ACC112 (cell line): ENCODE results near the gene NAA10.
"Not testable (repeated sequence)": the region's sequence is repeated elsewhere in the genome, so short reads cannot be mapped to it uniquely, and the experiment has no call there.

Experiments used
- H2AFZ ChIP-seq: fragments of 200-600 bp; sonication (generic); one replicate; pipeline ENCODE4 v1.6.0; 2017; ENCODE audit warnings: antibody characterized with exemption, low read length; ENCODE audit not compliant: unreplicated experiment
- H3K27ac ChIP-seq: fragments of 200-600 bp; sonication (generic); 2 replicates; pipeline ENCODE4 v1.5.1; 2014; ENCODE audit warnings: low read depth, mild to moderate bottlenecking, antibody characterized with exemption, low read length, moderate library complexity
- H3K27me3 ChIP-seq: fragments of 200-600 bp; sonication (generic); 2 replicates; pipeline ENCODE4 v1.6.1; 2014; ENCODE audit warnings: mild to moderate bottlenecking, antibody characterized with exemption, low read length, moderate library complexity, mixed read lengths; ENCODE audit not compliant: insufficient read depth
- H3K36me3 ChIP-seq: fragments of 200-600 bp; sonication (generic); 2 replicates; pipeline ENCODE4 v1.6.1; 2016; ENCODE audit warnings: mild to moderate bottlenecking, antibody characterized with exemption, low read length, moderate library complexity, mixed read lengths; ENCODE audit not compliant: insufficient read depth
- H3K4me1 ChIP-seq: fragments of 200-600 bp; sonication (generic); one replicate; pipeline ENCODE4 v1.6.1; 2016; ENCODE audit warnings: low read length, mixed read lengths; ENCODE audit not compliant: insufficient read depth, unreplicated experiment, control insufficient read depth
- H3K4me3 ChIP-seq: fragments of 200-600 bp; sonication (generic); 2 replicates; pipeline ENCODE4 v1.5.1; 2014; ENCODE audit warnings: mild to moderate bottlenecking, low read depth, low read length
- H3K79me2 ChIP-seq: fragments of 200-600 bp; sonication (generic); one replicate; pipeline ENCODE4 v1.6.0; 2016; ENCODE audit warnings: low read length; ENCODE audit not compliant: control insufficient read depth, unreplicated experiment, insufficient read depth

Gene NAA10

DNA sequence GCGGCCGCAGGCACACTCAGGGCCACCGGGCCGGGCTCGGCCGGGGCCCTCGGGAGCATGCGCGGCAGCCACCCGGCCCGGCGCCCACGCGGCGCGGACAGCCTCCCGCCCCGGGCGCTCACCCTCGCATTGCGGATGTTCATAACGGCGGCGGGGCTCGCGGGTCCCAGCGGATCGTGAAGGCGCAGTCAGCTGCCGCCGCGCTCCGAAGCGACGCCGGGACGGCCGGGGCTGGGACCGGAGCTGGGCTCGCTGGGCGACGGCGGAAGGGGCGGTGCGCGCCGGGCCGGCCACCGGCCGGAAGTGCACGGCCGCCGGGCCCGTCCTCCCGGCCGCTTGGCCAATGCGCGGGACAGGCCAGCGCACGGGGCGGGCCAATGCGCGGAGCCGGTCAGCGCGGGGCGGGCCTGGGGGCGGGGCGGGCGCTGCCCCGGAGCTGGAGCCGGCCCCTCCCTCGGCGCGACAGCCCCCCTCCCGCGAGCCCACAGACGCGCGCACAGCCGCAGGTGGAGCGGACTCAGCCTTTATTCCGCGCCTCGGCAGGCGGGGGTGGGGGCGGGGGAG, at the start of gene NAA10:
Gene NAA10 (minus strand): TSS at position 276 of the 564 bp plus-strand sequence. CDS start 133 bp downstream, at position 143.
- Histone ChIP-seq H3K27ac (peak within 1 kb of the TSS; percentile 19; the same call in 1 of the 2 replicates), H3K36me3 (no peaks in the 10 kb centered on the region), H2AFZ (no peak within 1 kb of the TSS), H3K27me3 (no peaks in the 10 kb centered on the region), H3K4me3 (peak within 1 kb of the TSS; percentile 90), H3K4me1 (peaks cover 3% of the 10 kb centered on the region), H3K79me2 (peaks cover 16% of the 10 kb centered on the region)

DNA sequence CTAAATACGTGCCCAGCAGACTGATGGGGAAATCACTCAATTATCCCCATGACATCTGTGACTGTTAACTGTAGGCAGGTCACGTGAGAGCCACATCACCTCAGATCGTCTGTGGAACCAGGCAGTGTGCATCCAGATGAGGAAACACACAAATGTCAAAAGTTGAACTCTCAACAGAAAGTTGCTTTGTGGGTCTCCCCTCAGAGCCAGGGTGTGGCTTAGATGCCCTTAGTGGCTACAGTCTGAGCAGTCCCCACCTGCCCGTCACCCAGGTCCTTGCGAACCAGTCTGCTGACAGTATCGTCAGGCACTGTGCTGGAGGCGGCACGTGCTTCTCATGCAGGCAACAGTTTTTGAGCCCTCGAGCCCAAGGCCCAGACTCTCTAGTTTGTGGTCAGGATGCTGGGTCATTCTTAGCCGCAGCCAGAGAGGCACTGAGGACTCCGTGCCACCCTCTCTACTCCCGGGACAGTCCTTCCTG, 48.5 kb upstream of the NAA10 start:
- Histone ChIP-seq H3K27ac (no peak overlapping the region), H3K79me2 (no peaks in the 10 kb centered on the region), H3K4me1 (no peaks in the 10 kb centered on the region)

DNA sequence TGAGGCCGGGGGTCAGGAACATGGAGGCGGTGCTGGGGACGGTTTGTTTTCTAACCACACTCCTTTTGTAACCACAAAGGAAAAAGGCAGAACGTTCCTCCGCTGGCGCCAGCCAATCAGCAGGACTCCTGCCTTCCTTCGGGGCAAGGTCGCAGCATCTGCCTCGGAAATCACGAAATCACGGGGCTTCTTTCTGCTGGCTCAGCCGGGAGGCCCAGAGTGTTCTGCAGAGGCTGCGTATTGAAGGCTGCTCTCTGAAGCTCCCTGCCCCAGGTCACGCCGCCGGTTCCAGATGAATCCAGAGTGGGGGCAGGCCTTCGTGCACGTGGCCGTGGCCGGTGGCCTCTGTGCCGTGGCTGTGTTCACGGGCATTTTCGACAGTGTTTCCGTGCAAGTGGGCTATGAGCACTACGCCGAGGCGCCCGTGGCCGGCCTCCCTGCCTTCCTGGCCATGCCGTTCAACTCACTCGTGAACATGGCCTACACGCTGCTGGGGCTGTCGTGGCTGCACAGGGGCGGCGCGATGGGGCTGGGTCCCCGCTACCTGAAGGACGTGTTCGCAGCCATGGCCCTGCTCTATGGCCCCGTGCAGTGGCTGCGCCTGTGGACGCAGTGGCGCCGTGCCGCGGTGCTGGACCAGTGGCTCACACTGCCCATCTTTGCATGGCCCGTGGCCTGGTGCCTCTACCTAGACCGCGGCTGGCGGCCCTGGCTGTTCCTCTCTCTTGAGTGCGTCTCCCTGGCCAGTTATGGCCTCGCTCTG, 47.1 kb upstream of the NAA10 start:
- no peak overlapping the region for H3K4me3 ChIP-seq
- no peaks in the 10 kb centered on the region for H3K36me3 ChIP-seq
- no peaks in the 10 kb centered on the region for H3K79me2 ChIP-seq
- H2AFZ ChIP-seq, result no peak overlapping the region
- H3K27ac ChIP-seq, result no peak overlapping the region
- H3K4me1 ChIP-seq, result no peaks in the 10 kb centered on the region
- H3K27me3 ChIP-seq, result no peaks in the 10 kb centered on the region

More for the DNA sequence above, 48.5 kb upstream of the NAA10 start:
- H2AFZ ChIP-seq, result no peak overlapping the region
- H3K36me3 ChIP-seq, result no peaks in the 10 kb centered on the region
- no peaks in the 10 kb centered on the region for H3K27me3 ChIP-seq
- H3K4me3 ChIP-seq, result no peak overlapping the region

DNA sequence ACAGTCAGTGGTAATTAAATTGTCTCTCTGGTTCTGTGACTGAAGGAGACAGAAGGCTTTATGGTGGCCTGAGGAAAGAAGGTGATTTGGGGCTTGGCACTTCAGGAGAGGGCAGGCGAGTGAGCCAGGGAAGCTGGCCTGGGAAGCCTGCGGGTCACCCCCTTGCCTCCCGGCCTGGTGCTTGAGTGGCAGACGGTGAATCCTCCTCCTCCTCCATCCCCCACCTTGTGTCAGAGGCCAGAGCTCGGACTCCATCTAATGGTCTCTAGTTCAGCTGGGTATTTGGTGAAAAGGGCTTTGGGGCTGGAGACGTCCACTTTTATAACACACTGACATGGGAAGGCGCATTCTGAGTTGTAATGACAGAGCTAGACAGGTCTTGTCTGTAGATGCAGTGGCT, 46.4 kb upstream of the NAA10 start:
- Histone ChIP-seq H3K4me3 (no peak overlapping the region), H3K36me3 (no peaks in the 10 kb centered on the region), H3K4me1 (no peaks in the 10 kb centered on the region), H3K79me2 (no peaks in the 10 kb centered on the region), H2AFZ (no peak overlapping the region), H3K27ac (no peak overlapping the region), H3K27me3 (no peaks in the 10 kb centered on the region)

DNA sequence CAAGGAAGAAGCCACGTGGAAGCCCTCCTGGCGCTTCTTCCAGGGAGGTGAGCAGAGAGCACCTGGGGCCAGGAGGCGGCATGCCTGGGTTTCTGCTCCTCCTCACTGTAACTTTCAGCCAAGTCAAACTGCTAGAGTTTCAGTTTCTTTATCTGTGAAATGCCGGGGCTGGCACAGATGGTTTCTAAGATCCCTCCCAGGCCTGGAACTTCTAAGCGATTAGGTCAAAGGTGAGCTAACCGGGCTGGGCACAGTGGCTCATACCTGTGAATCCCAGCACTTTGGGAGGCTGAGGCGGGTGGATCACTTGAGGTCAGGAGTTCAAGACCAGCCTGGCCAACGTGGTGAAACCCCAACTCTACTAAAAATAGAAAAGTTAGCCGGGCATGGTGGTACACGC, 45.6 kb upstream of the NAA10 start:
- H3K4me3 ChIP-seq, H3K27me3 ChIP-seq, H3K4me1 ChIP-seq, H3K36me3 ChIP-seq, H3K79me2 ChIP-seq, H2AFZ ChIP-seq, H3K27ac ChIP-seq: not testable (repeated sequence)

DNA sequence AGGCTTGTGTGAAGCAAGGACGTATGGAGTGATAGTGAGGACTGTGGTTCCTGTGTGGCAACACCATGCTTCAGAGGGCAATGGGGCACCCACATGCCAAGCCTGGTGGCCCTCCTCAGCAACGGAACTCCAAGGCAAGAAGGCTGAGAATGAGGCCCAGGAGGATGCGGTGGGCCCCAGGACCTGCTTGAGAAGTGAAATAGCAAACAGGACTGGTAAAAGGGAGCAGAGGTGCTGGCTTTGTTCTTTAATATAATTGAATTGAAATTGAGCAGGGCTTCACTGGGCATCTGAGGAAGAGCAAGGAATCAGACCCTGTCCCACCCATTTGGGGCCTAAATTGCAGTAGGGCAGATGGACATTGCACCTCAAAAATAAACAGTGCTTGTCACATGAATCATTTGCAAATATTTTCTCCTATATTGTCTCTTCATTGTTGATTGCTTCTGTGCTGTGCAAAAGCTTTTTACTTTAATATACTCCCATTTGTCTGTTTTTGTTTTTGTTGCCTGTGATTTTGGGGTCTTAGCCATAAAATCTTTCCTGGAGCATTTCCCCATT, 40.0 kb upstream of the NAA10 start:
- peaks cover 13% of the 10 kb centered on the region for H3K4me1 ChIP-seq
- H3K36me3 ChIP-seq, result no peaks in the 10 kb centered on the region
- no peak overlapping the region for H3K4me3 ChIP-seq
- H3K27ac ChIP-seq, result no peak overlapping the region
- peaks cover 17% of the 10 kb centered on the region for H3K79me2 ChIP-seq
- H3K27me3 ChIP-seq, result no peaks in the 10 kb centered on the region
- H2AFZ ChIP-seq, result no peak overlapping the region

DNA sequence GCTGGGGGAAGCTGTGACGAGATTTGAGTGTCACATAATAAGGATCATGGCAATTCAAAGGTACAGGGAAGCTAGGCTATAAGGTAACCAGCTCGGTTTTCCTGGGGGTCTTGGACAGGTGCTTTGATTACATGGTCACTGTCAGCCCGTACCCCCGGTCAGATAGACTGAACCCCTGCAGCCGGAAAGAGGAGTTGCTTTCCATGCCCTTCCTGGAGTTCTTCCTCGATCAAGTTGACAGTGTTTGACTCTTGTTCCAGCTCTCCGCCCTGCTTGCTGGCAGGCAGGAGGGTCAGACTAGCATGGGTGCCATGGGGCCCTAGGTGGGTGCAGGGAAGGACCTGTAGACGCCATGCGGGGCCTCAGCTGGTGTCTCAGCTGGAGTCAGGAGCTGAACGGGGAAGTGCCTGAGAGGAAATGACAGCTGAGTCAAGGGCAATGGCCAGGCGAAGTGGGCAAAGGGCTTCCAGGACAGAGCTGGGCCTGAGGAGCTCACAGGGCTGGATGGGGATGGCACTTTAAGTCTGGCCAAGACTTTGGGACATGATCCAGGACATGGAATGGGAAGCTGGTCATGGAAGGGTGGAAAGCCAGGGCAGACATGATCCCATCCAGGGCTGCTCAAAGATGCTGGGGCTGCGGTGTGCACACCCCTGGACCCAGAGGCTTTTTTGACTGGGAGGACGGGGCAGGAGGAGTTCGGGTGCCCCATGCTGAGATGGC, 39.3 kb upstream of the NAA10 start:
- Histone ChIP-seq H3K4me1 (peaks cover 13% of the 10 kb centered on the region), H3K79me2 (peaks cover 24% of the 10 kb centered on the region), H3K27ac (peak overlapping the region; percentile 99), H2AFZ (no peak overlapping the region), H3K27me3 (no peaks in the 10 kb centered on the region), H3K36me3 (no peaks in the 10 kb centered on the region), H3K4me3 (peak overlapping the region; percentile 86; the same call in 1 of the 2 replicates)

DNA sequence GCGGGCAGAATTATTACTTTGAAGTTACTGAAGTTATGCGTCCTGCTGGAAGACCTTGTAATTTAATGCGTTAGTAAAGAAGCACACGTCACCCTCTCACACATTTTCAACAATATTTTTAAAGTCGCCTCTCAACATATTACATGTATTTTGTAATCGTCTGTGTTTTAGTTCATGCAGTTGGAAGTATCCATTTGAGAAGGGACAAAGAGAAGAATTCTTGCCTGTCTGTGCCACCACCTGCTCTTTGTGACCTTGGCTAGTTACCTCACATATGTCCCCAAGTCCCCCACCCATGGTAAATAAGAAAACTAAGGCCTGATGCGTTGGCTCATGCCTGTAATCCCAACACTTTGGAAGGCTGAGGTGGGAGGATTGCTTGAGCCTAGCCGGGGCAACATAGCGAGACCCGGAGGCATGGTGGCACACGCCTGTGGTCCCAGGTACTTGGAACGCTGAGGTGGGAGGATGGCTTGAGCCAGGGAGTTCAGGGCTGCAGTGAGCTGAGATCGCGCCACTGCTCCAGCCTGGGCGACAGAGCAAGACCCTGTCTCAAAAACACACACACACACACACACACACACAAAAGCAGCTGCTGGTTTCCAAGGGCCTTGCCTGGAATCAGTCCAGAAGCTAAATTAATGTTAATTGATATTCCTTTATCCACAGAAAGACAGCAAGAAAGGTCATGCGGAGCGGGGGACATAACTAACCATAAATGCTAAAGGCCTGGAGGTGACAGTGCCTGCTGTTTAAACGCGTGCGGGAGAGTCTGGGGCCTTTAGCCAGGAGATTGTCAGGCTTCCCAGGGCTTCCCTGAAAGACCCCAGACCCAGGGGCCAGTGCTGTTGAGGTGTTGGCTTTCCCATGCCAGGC, 38.5 kb upstream of the NAA10 start:
- H3K36me3 ChIP-seq, result no peaks in the 10 kb centered on the region
- H3K27ac ChIP-seq, result peak overlapping the region; percentile 99
- peak overlapping the region; percentile 50 for H2AFZ ChIP-seq
- H3K27me3 ChIP-seq, result no peaks in the 10 kb centered on the region
- peaks cover 32% of the 10 kb centered on the region for H3K79me2 ChIP-seq
- H3K4me1 ChIP-seq, result peaks cover 16% of the 10 kb centered on the region
- peak overlapping the region; percentile 86 for H3K4me3 ChIP-seq

DNA sequence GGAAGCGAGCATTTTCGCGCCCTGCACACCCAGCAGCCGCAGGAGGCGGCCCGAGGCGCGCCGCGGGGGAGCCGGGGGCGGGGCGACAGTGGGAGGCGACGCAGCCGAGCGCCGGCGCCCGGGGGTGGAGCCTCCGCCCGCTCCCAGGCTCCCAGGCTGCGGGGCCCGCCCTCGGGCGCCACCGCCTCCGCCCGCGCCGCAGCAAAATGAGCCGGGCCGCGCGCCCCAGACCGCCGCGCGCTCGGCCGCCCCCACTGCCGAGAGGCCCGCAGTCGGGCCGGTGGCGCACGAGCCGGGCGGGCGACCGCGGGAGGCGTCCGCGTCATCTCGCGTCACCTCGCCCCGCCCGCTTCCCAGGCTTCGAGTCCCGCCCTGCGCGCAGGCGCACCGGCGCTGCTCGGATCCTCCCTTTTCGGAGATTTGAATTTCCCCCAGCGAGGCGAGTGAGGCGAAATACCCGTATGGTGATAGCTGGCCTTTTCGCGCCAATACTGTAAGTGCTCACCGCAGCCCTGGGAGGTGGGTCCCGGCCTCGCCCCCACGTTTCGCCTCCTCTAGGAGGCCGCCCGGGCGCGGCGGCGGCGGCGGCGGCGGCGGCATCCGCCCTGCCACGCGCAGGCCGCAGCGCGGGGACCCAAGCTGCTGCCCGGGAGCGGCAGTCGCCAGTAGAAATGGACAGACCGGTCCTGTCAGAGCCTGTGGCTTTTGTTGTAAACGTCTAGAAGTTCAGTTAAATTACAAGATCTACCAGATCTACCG, 37.7 kb upstream of the NAA10 start, which contains the start of gene TMEM187:
Gene TMEM187 (plus strand): TSS at position 387 of the 759 bp plus-strand sequence. CDS start 9,309 bp downstream, outside the sequence.
- H3K79me2 ChIP-seq, result peaks cover 40% of the 10 kb centered on the region
- peak within 1 kb of the TSS; percentile 87 for H3K4me3 ChIP-seq
- H2AFZ ChIP-seq, result peak within 1 kb of the TSS; percentile 50
- H3K27ac ChIP-seq, result peak within 1 kb of the TSS; percentile 99
- H3K27me3 ChIP-seq, result no peaks in the 10 kb centered on the region
- H3K36me3 ChIP-seq, result no peaks in the 10 kb centered on the region
- H3K4me1 ChIP-seq, result peaks cover 24% of the 10 kb centered on the region
